WI38 (cell line): ENCODE measurements around the gene CD3E.
A peak's percentile ranks its signal among the peaks of the same experiment; 100 is the strongest.

ENCODE experiments used
- H3K4me3 ChIP-seq: 2 replicates; pipeline ENCODE4 v1.5.1; 2011; ENCODE audit warnings: low read depth, mild to moderate bottlenecking, control low read depth, low read length
- CTCF ChIP-seq: IDR thresholded peaks from 2 replicates; pipeline ENCODE4 v1.5.1; 2012; ENCODE audit warnings: low read depth, mild to moderate bottlenecking, control low read depth, low read length

CD3E gene

GRCh38 chr11:118343981-118344515 lies 39.5 kb downstream of the CD3E start, which contains the start of gene CD3G:
TSS of gene CD3G (plus strand) at chr11:118344344. CDS start at chr11:118344424, 80 bp downstream.
- no peak within 1 kb of the TSS for H3K4me3 ChIP-seq
- TF ChIP-seq CTCF = no peak

- no peak for TF ChIP-seq CTCF
- H3K4me3 ChIP-seq = no peak overlapping the region
Measured at GRCh38 chr11:118349475-118349874, 44.9 kb downstream of the CD3E start.

GRCh38 chr11:118353084-118353710 lies 48.7 kb downstream of the CD3E start:
- no peak for TF ChIP-seq CTCF
- H3K4me3 ChIP-seq = no peak overlapping the region

GRCh38 chr11:118358071-118358470 lies 53.5 kb downstream of the CD3E start:
- no peak overlapping the region for H3K4me3 ChIP-seq
- TF ChIP-seq CTCF = no peak

GRCh38 chr11:118359295-118359958 lies 54.9 kb downstream of the CD3E start, which contains the start of gene UBE4A:
TSS of gene UBE4A (plus strand) at chr11:118359600. CDS start at chr11:118365081, 5,481 bp downstream.
- no peak for TF ChIP-seq CTCF
- H3K4me3 ChIP-seq = peak within 1 kb of the TSS; percentile 85

- H3K4me3 ChIP-seq = no peak overlapping the region
- no peak for TF ChIP-seq CTCF
Measured at GRCh38 chr11:118364956-118365615, 60.6 kb downstream of the CD3E start.
